GM10847 (cell line): ENCODE data around the gene MYH13.

ENCODE experiments used
- POLR2A ChIP-seq: IDR thresholded peaks from 2 replicates; pipeline ENCODE4 v1.6.1; 2011; ENCODE audit not compliant: insufficient read length; ENCODE audit errors: extremely low read depth

MYH13 gene

GRCh38 chr17:10318535-10318934 lies 54.3 kb downstream of the MYH13 start:
- no peak for TF ChIP-seq POLR2A

- no peak for TF ChIP-seq POLR2A
These were observed 55.3 kb downstream of the MYH13 start for GRCh38 chr17:10317543-10317834.

- no peak for TF ChIP-seq POLR2A
These were observed 55.8 kb downstream of the MYH13 start for GRCh38 chr17:10316801-10317542.

GRCh38 chr17:10314329-10314728 lies 58.5 kb downstream of the MYH13 start:
- no peak for TF ChIP-seq POLR2A

GRCh38 chr17:10313037-10313672 lies 59.7 kb downstream of the MYH13 start:
- no peak for TF ChIP-seq POLR2A

- TF ChIP-seq POLR2A, result no peak
These were observed 61.7 kb downstream of the MYH13 start for GRCh38 chr17:10311131-10311530.

- no peak for TF ChIP-seq POLR2A
These were observed 63.5 kb downstream of the MYH13 start for GRCh38 chr17:10309003-10309974.

GRCh38 chr17:10306585-10306984 lies 66.2 kb downstream of the MYH13 start:
- TF ChIP-seq POLR2A, result no peak

- no peak for TF ChIP-seq POLR2A
These were observed 67.4 kb downstream of the MYH13 start for GRCh38 chr17:10305398-10305797.

- no peak for TF ChIP-seq POLR2A
These were observed 68.0 kb downstream of the MYH13 start for GRCh38 chr17:10304758-10305300.

- no peak for TF ChIP-seq POLR2A
These were observed 75.1 kb downstream of the MYH13 start for GRCh38 chr17:10297691-10298090.

GRCh38 chr17:10295728-10296343 lies 77.0 kb downstream of the MYH13 start:
- no peak for TF ChIP-seq POLR2A

GRCh38 chr17:10294180-10294579 lies 78.6 kb downstream of the MYH13 start:
- TF ChIP-seq POLR2A, result no peak

GRCh38 chr17:10292057-10292937 lies 80.5 kb downstream of the MYH13 start:
- no peak for TF ChIP-seq POLR2A
